D721Med (cell line): ENCODE measurements around the gene AUH.

Experiments
- DNase-seq: peaks from one replicate; pipeline ENCODE4 v3.0.0; 2011; ENCODE audit warnings: low spot score; ENCODE audit not compliant: insufficient read length
- FAIRE-seq: peaks from 2 replicates; lab custom pipeline; 2011; peaks lifted over from hg19 to GRCh38; lab: Jason Lieb, UNC
- CTCF ChIP-seq: IDR thresholded peaks from 2 replicates; pipeline ENCODE4 v1.5.1; 2012; ENCODE audit warnings: mild to moderate bottlenecking, control low read depth; ENCODE audit not compliant: insufficient read depth; ENCODE audit errors: missing control alignments

The AUH gene

GRCh38 chr9:91221332-91221731 is 140.4 kb downstream of the AUH start:
- DNase-seq (no peak), FAIRE-seq (no peak)
- TF ChIP-seq CTCF, result no peak

- no peak for DNase-seq
- no peak for TF ChIP-seq CTCF
- no peak for FAIRE-seq
Measured at GRCh38 chr9:91220491-91221135, 141.1 kb downstream of the AUH start.

- no peak for FAIRE-seq
- no peak for TF ChIP-seq CTCF
- no peak for DNase-seq
Measured at GRCh38 chr9:91220021-91220420, 141.7 kb downstream of the AUH start.

GRCh38 chr9:91219557-91219956 is 142.2 kb downstream of the AUH start:
- FAIRE-seq, result no peak

GRCh38 chr9:91217388-91217787 is 144.3 kb downstream of the AUH start:
- TF ChIP-seq CTCF, result no peak
- FAIRE-seq (no peak), DNase-seq (no peak)

More at GRCh38 chr9:91219557-91219956, 142.2 kb downstream of the AUH start:
- no peak for DNase-seq
- no peak for TF ChIP-seq CTCF

- FAIRE-seq (no peak), DNase-seq (no peak)
- TF ChIP-seq CTCF, result no peak
Measured at GRCh38 chr9:91214867-91215266, 146.9 kb downstream of the AUH start.

GRCh38 chr9:91214086-91214485 is 147.6 kb downstream of the AUH start:
- no peak for DNase-seq
- no peak for TF ChIP-seq CTCF
- no peak for FAIRE-seq
